ENCODE results near the gene CORO2B. TPM values are rescaled to one million over a fixed set of nuclear protein-coding genes. Genes with fewer than 3 reads are reported as not detected.

CORO2B gene
- polyA plus RNA-seq, 3 donors, result 0.03 TPM; not detected in 2

DNA sequence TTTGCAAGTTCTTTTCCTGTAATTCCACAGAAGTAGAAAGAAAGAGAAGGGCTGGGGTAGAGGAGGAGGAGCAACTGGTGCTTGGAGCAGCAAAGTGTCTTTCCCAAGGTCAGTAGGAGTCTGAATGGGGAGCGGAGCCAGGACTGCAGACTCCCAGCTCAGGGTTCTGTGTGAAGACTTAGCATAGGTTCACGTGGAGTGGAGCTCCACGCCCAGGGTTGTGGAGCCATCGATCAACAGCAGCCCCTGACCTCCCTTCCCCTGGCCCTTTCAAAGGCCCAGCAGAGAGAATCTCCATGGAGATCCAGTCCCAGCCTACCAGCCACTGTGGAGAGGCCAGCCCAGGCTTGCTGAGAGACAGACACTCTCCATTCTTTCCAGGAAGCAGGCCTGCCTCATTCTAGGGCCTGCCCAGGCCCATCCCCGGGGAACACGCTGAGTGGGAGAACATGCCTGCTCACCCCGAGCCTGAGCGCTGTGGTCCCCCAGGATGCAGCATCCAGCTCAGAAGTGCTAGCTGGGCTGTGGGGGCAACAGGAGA lies 62.1 kb downstream of the CORO2B start:
- no peaks in the 10 kb centered on the region for H3K79me2 ChIP-seq (ENCODE audit: insufficient read depth, low read length)
- no peak overlapping the region for H3K27ac ChIP-seq (ENCODE audit: low read depth in 1 of 2, low read length in 2 of 2)
- H3K27me3 ChIP-seq (ENCODE audit: control insufficient read depth in 2 of 2, insufficient read depth in 2 of 2, low read length in 2 of 2), result no peaks in the 10 kb centered on the region
- TF ChIP-seq, protein P1, sequence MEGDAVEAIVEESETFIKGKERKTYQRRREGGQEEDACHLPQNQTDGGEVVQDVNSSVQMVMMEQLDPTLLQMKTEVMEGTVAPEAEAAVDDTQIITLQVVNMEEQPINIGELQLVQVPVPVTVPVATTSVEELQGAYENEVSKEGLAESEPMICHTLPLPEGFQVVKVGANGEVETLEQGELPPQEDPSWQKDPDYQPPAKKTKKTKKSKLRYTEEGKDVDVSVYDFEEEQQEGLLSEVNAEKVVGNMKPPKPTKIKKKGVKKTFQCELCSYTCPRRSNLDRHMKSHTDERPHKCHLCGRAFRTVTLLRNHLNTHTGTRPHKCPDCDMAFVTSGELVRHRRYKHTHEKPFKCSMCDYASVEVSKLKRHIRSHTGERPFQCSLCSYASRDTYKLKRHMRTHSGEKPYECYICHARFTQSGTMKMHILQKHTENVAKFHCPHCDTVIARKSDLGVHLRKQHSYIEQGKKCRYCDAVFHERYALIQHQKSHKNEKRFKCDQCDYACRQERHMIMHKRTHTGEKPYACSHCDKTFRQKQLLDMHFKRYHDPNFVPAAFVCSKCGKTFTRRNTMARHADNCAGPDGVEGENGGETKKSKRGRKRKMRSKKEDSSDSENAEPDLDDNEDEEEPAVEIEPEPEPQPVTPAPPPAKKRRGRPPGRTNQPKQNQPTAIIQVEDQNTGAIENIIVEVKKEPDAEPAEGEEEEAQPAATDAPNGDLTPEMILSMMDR (IDR thresholded peaks at IDR 0.05), result no peak
- H3K9ac ChIP-seq (ENCODE audit: insufficient read depth, low read length, poor library complexity, severe bottlenecking), result no peak overlapping the region
- H3K4me1 ChIP-seq (ENCODE audit: control insufficient read depth in 1 of 2, insufficient read depth in 2 of 2, low read length in 2 of 2), result no peaks in the 10 kb centered on the region
- Mint-ChIP-seq H3K27ac (no peak overlapping the region), H3K4me3 (no peak overlapping the region), H3K27me3 (ENCODE audit: low read depth in 3 of 3) (no peaks in the 10 kb centered on the region), H3K4me1 (no peaks in the 10 kb centered on the region), H3K9me3 (no peaks in the 10 kb centered on the region), H3K36me3 (no peaks in the 10 kb centered on the region)
- no peak for DNase-seq
- no peak overlapping the region for H2AFZ ChIP-seq (ENCODE audit: insufficient read depth, low read depth, low read length, poor library complexity, severe bottlenecking)
- no peak overlapping the region for H3K4me2 ChIP-seq (replicated peaks; ENCODE audit: extremely low read depth, low read length, poor library complexity, severe bottlenecking)
- no peaks in the 10 kb centered on the region for H4K20me1 ChIP-seq (ENCODE audit: insufficient read depth, low read length)
- H3K36me3 ChIP-seq (replicated peaks in 1 of 2; ENCODE audit: control insufficient read depth in 1 of 2, insufficient read depth in 2 of 2, low read length in 2 of 2), result no peaks in the 10 kb centered on the region
- WGBS (ENCODE audit: insufficient coverage), result 92% methylated on average over 7 of the region's 8 CpGs
- no peaks in the 10 kb centered on the region for H3K9me3 ChIP-seq (replicated peaks in 1 of 2; ENCODE audit: control insufficient read depth in 1 of 2, insufficient read depth in 1 of 2, low read length in 2 of 2)
- no peak overlapping the region for H3K4me3 ChIP-seq (replicated peaks in 1 of 3; ENCODE audit: low read depth in 2 of 3, low read length in 3 of 3)
- intact Hi-C loops (cut with micrococcal nuclease), result no loop called here

DNA sequence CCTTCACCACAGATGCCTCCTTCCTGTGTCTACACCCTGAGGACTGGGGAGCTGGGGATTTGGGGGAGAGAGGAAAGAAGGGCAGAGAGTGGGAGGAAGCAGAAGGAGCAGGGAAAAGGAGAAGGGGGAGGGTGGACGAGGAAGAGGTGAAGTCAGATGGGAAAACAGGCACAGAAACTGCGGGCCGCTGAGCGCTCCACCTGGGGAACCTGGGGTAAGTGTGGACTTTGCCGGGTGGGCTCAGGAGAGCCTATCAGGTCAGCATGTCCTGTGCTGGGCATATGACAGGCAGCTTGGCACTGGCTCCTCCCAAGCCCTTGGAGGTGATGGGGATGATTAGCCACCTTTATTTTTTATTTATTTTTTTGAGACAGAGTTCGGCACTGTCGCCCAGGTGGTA lies 62.6 kb downstream of the CORO2B start:
- Histone ChIP-seq H3K9ac (ENCODE audit: insufficient read depth, low read length, poor library complexity, severe bottlenecking) (no peak overlapping the region), H3K4me3 (replicated peaks in 1 of 3; ENCODE audit: low read depth in 2 of 3, low read length in 3 of 3) (no peak overlapping the region), H3K36me3 (replicated peaks in 1 of 2; ENCODE audit: control insufficient read depth in 1 of 2, insufficient read depth in 2 of 2, low read length in 2 of 2) (no peaks in the 10 kb centered on the region), H3K4me2 (replicated peaks; ENCODE audit: extremely low read depth, low read length, poor library complexity, severe bottlenecking) (no peak overlapping the region), H3K9me3 (replicated peaks in 1 of 2; ENCODE audit: control insufficient read depth in 1 of 2, insufficient read depth in 1 of 2, low read length in 2 of 2) (no peaks in the 10 kb centered on the region), H4K20me1 (ENCODE audit: insufficient read depth, low read length) (no peaks in the 10 kb centered on the region), H3K4me1 (ENCODE audit: control insufficient read depth in 1 of 2, insufficient read depth in 2 of 2, low read length in 2 of 2) (no peaks in the 10 kb centered on the region), H3K27me3 (ENCODE audit: control insufficient read depth in 2 of 2, insufficient read depth in 2 of 2, low read length in 2 of 2) (no peaks in the 10 kb centered on the region), H3K79me2 (ENCODE audit: insufficient read depth, low read length) (no peaks in the 10 kb centered on the region), H2AFZ (ENCODE audit: insufficient read depth, low read depth, low read length, poor library complexity, severe bottlenecking) (no peak overlapping the region), H3K27ac (ENCODE audit: low read depth in 1 of 2, low read length in 2 of 2) (no peak overlapping the region)
- Mint-ChIP-seq H3K9me3 (no peaks in the 10 kb centered on the region), H3K27me3 (ENCODE audit: low read depth in 3 of 3) (no peaks in the 10 kb centered on the region), H3K27ac (no peak overlapping the region), H3K4me1 (no peaks in the 10 kb centered on the region), H3K36me3 (no peaks in the 10 kb centered on the region), H3K4me3 (no peak overlapping the region)
- intact Hi-C loops (cut with micrococcal nuclease), result no loop called here
- DNase-seq, result no peak
- WGBS (ENCODE audit: insufficient coverage), result 93% methylated on average over 4 of the region's 7 CpGs
- TF ChIP-seq, protein P1 (IDR thresholded peaks at IDR 0.05), result no peak

All from CD14-positive monocyte (primary cell).